Upper lobe of left lung (tissue), 4 donors: ENCODE results near the gene SLC26A11.

Experiments
- CTCF ChIP-seq, 6 experiments: fragments of 450-650 bp in 4 of 6; fragments of 200-600 bp in 2 of 6; sonication (generic) in 2 of 6; IDR thresholded peaks; one replicate each; pipeline ENCODE4 v1.5.1; 2016 to 2019; ENCODE audit warnings: antibody characterized with exemption in 6 of 6
- POLR2A ChIP-seq, 4 donors: fragments of 450-650 bp; IDR thresholded peaks; one replicate each; pipeline ENCODE4 v1.5.1; 2016 to 2017; ENCODE audit warnings: antibody characterized with exemption in 4 of 4, mild to moderate bottlenecking in 2 of 4
- POLR2AphosphoS5 ChIP-seq, 2 donors: sonication (generic); formaldehyde crosslinking; IDR thresholded peaks; one replicate each; pipeline ENCODE4 v1.5.1; 2017; ENCODE audit warnings: antibody characterized with exemption in 2 of 2

DNA sequence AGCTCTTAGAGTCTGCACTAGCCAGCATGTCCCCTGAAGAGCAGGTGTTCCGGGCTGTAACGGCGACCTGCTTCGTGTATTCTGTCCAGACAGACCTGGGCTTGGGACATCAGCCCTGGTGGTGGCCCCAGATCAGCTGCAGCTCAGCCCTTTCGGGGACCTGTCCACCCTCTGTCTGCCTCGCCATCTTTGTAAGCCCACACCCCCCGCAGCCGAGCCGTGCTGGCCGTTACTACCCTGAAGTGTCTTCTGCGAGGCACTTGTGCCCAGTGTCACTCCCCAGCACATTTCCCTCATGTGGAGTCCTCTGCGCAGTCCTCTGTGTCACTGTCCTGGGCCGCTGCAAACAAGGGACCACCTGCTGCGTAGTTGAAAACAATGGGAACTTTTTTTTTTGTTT lies 40.0 kb upstream of the SLC26A11 start:
- no peak for TF ChIP-seq POLR2A (IDR thresholded peaks at IDR 0.05)
- TF ChIP-seq CTCF (IDR thresholded peaks at IDR 0.05): no peak
- no peak for TF ChIP-seq POLR2AphosphoS5 (IDR thresholded peaks at IDR 0.05)
